ENCODE measurements around the gene UQCRC1.

The UQCRC1 gene

DNA sequence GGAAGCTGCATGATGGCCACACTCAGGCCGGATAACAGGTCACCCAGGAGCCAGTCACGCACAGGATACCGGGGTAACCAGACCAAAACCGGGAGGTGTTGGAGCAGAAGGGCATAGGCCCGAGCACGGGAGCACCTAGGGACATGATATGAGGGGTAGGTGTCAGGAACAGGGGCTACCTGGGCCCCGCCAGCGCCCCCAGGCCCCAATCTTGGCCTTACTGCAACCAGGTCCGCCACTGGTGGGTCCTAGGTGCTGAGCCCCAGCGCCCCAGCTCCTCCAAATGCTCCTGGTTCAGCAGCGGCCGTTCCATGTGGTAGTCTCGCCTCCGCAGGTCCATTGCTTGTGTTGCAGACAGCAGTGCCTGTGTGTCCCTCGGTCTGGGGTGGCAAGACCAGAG lies 23.8 kb upstream of the UQCRC1 start:
- no peak for DNase-seq

- DNase-seq, result no peak
Measured at GRCh38 chr3:48631516-48632448, 22.3 kb upstream of the UQCRC1 start.

GRCh38 chr3:48630833-48631232 lies 21.4 kb upstream of the UQCRC1 start:
- DNase-seq, result no peak

- no peak for DNase-seq
Measured at GRCh38 chr3:48630407-48630806, 21.0 kb upstream of the UQCRC1 start.

DNA sequence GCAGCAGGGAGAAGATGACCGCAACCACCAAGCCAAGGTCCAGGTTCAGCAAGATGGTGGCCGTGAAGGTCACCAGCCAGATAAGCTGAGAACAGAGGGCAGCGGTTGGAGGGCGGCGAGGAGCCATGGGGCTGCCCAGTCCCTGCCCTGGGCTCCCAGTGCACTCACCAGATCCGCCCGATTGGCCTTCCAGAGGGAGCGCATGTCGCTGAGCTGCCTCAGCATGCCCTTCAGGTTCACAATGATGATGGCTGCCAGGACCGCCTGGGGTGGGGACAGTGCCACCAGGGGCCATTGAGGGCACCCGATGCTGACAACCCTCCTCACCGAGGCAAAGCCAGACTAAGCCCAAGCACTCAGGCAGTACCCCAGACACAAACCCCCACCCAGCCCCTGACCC lies 20.4 kb upstream of the UQCRC1 start:
- no peak for DNase-seq

DNA sequence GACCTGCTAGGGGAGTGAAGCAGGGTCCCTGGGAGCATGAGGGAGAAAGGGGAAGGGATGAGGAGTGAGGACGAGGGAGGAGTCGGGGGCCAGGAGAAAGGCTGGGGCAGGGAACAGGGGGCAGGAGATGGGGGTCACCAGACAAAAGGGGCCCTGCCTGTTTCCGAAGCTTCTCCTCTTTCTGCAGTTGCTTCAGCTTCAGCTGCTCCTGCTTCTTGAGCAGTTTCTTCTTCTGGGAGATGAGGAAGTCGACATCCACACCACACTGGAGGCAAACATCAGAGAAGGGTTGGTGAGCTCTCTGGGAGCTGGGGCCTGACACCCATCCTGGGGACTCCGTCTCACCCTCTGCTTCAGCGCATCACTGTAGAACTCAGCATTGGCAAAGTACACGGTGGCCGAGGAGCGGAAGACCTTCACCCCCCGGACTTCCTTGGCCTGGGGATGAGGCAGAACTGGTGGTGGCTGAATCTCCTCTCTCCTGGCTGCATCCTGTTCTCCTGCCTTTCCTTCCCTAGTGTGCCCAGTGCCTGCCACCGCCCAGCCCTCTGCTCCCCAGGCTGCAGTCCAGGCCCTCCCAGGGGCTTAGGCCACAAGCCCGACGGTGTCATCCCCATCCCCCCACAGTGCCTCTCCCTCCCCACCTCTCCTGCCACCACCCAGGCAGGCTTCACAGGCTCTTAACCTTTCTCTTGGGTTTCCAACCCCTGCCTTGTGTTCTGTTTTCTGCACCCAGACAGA lies 19.0 kb upstream of the UQCRC1 start:
- no peak for DNase-seq

DNA sequence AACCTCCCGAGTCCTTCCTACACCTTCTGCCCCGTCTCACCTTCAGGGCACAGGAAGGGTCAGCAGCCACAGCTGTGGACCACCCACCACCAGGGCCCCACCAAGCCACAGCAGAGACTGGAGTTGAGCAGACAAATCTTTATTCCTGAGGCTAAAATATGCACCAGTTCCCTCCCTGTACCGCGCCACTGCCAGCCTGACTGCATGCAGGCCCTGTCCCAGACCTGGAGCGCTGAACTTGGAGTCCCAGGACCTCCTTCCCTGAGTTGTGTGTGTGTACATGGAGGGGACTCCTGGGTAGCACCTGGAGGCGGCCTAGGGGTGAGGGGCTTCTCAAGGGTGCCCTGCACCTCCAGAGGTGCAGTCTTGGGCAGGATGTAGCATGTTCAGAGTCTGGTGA lies 16.2 kb upstream of the UQCRC1 start:
- DNase-seq, result no peak

- DNase-seq, result no peak
Measured at GRCh38 chr3:48624767-48625166, 15.3 kb upstream of the UQCRC1 start.

DNA sequence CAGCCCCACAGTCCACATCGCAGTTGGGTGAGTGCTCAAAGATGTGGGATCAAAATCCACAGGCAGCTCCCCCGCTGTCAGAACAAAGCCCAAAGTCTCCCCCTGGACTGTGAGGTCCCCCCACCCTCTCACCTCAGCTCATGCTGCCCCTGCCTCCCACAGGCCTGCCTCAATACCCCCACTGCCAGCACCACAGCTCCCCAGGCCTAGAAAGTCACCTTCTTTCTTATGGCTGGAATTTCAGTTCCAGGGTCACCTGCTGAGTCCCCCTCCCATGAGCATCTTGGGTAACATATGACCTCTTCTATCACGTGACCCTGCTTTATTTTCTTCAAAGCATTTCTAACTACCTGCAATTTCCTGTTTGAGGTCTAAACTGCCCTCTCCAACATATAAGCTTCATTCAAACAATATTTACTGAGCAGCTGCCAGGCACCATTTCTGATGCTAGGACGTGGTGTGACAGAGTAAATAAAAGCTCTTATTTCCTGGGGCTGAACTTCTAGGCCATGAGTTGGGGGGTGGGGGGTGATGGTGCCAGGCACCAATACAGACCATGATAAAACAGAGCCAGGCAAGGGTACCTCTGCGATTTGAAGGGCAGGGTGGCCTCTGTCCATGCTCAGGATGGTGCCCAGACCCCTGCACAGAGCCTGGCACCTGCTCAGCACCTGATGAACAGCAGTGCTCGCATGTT lies 14.6 kb upstream of the UQCRC1 start:
- DNase-seq, result no peak

GRCh38 chr3:48621461-48621869 lies 12.0 kb upstream of the UQCRC1 start, which contains the start of gene TMEM89:
Gene TMEM89, minus strand, starts transcription at chr3:48621769. Its CDS starts 13 bp downstream, at chr3:48621756.
- DNase-seq, result no peak

GRCh38 chr3:48619541-48620524 lies 10.4 kb upstream of the UQCRC1 start:
- no peak for DNase-seq

GRCh38 chr3:48617559-48617958 lies 8.1 kb upstream of the UQCRC1 start:
- no peak for DNase-seq

DNA sequence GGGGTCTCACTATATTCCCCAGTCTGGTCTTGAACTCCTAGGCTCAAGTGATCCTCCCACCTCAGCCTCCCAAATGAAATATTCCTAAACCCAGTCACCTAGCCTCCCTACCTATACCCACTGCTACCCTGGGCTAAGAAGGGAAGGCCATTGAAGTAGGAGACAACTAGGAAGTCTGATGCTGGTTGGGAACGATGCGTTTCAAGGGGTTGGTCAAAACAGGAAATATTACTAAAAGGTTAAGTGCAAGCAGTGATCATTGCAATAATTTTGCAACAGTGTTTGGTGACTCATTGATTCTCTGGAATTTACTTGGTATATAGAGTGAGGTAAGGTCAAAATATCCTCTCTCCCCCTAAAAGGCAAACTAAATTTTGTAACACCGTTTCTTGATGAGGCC lies 4.6 kb upstream of the UQCRC1 start:
- no peak for DNase-seq

- DNase-seq, result no peak
Measured at GRCh38 chr3:48612309-48612708, 2.9 kb upstream of the UQCRC1 start.

DNA sequence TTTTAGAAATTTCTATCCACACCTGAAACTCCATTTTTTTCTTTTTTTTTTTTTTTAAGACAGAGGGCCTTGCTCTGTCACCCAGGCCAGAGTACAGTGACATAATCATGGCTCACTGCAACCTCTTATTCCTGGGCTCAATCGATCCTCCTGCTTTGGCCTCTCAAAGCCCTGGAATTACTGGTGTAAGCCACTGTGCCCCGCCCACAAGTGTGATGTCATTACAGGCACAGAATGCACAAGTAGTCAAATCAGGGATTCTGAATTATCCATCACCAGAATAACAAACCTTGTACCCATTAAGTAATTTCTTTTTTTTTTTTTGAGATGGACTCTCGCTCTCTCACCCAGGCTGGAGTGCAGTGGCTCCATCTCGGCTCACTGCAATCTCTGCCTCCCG lies 1.9 kb downstream of the UQCRC1 start:
- DNase-seq, result peak; percentile 49

DNA sequence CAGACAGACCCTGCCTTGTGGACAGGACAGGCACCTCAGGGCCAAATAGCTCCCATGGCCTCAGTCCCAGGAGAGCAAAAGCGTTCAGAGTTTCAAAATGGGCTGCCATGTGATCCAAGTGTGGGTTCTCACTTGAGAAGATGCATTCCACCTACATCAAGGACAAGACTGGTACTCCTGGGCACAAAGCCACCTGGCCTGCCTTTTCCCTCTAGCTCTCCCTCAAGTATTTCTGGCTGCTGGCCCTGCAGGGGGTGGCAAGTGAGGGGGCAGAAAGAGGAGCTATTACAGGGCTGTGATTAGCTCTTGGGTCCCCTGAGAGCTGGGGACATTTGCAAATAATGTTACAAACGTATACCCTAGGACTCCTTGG lies 7.8 kb downstream of the UQCRC1 start:
- DNase-seq, result no peak

- DNase-seq, result no peak
Measured at GRCh38 chr3:48600711-48601621, 8.5 kb downstream of the UQCRC1 start.

DNA sequence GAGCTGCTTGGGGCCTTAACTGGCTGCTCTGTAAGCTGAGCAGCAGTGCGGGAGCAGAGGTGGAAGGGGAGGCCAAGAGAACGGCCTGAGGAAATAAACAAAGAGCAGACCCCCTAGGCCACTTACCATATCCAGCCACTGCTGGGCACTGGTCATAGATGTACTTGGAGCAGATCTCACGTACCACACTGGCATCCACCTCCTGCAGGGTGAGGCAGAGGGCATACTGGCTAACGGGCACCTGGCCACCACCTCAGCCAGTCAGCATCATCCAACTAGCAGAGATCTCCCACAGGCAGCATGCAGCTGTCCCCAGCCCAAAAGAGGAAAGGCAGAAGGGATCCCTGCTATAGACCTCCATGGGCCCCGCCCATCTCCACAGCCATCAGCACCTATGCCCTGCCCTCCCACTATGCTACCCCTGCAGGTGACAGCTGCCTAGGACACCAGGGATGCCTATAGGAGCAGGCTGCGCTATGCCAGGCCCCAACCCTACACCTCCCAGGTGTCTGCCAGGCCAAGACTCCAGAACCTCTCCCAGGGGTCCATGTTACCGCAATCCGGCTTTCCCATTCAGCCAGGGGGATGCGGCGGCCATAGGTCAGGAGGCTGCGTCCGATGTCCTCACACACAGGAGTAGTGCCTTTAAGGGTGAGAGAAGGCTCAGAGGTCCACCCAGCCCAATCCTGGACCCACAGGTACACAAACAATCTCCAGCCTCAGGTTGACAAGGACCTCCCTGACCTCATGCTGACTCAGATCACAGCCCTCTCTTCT lies 9.7 kb downstream of the UQCRC1 start:
- DNase-seq, result no peak

DNA sequence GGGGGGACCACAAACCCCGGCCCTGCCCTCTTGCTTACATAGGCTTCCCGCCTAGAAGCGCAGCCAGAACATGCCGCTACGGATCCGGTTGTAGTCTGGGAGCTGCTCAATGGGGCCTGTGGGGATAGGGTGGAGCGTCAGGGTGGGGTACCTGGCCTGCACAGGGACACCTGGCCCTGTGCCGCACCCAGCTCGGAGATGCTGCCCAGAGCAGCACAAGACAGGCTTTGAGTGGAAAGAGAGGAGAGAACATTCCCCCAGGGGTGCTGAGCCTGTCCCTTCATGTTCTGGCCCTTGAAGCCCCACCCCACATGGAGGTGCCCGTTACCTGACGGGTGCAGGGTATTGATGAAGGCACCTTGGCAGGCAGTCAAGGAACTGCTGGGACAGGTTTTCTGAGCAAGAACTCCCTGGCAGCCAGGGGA lies 10.4 kb downstream of the UQCRC1 start:
- DNase-seq, result no peak

Measured in hematopoietic multipotent progenitor cell treated with erythropoietin and hydrocortisone succinate and interleukin-3 and kit ligand, for 4 days (in vitro differentiated cells).